Measurements from ENCODE around the gene OR2AP1.

GRCh38 chr12:55549302-55549701, 23.0 kb upstream of the OR2AP1 start, which contains the start of gene OR6C4:
- no peak for TF ChIP-seq CTCF (IDR thresholded peaks at IDR 0.05; ENCODE audit: poor library complexity)
- no peak for TF ChIP-seq EZH2phosphoT487 (IDR thresholded peaks at IDR 0.05; ENCODE audit: low read depth, severe bottlenecking, unreplicated experiment)
- TF ChIP-seq EZH2 (IDR thresholded peaks at IDR 0.05; ENCODE audit: borderline replicate concordance): no peak

All from hepatocyte (in vitro differentiated cells).